HepG2 (cell line): ENCODE results near the gene PROS1.

Source experiments
- CBX2 ChIP-seq, 2 experiments: fragments of 200-600 bp in 1 of 2; sonication (generic); formaldehyde crosslinking in 1 of 2; IDR thresholded peaks; 2 replicates each; pipeline versions ENCODE4 v1.7.0 to v1.8.1; 2018 to 2022; ENCODE audit warnings: low read depth in 2 of 2, low read length in 1 of 2, mild to moderate bottlenecking in 1 of 2, missing genetic modification reagents in 1 of 2
- EHMT2 ChIP-seq: fragments of 200-600 bp; sonication (generic); IDR thresholded peaks from 2 replicates; pipeline ENCODE4 v1.7.0; 2017; ENCODE audit warnings: antibody characterized with exemption, low read depth, low read length, borderline replicate concordance
- KDM1A ChIP-seq: IDR thresholded peaks from 2 replicates; pipeline ENCODE4 v1.6.1; 2016; ENCODE audit warnings: missing compliant biosample characterization
- MIER3 ChIP-seq: IDR thresholded peaks from 2 replicates; pipeline ENCODE4 v1.6.1; 2016; ENCODE audit warnings: missing compliant biosample characterization, borderline replicate concordance
- MLLT10 ChIP-seq: sonication (generic); formaldehyde crosslinking; IDR thresholded peaks from 2 replicates; pipeline ENCODE4 v1.4.0; 2020; ENCODE audit warnings: missing genetic modification reagents
- NBN ChIP-seq: fragments of 450-650 bp; conservative IDR thresholded peaks from 2 replicates; pipeline ENCODE4 v1.6.1; 2017
- PHB2 ChIP-seq: fragments of 450-650 bp; IDR thresholded peaks from 2 replicates; pipeline ENCODE4 v1.6.1; 2018; ENCODE audit not compliant: partially characterized antibody
- RXRA ChIP-seq: sonication (generic); formaldehyde crosslinking; IDR thresholded peaks from 2 replicates; pipeline ENCODE4 v1.5.1; 2020; ENCODE audit warnings: missing genetic modification reagents
- TP53 ChIP-seq: sonication (generic); formaldehyde crosslinking; conservative IDR thresholded peaks from 2 replicates; pipeline ENCODE4 v1.4.0; 2020; ENCODE audit warnings: missing genetic modification reagents
- ZNF274 ChIP-seq: sonication (generic); formaldehyde crosslinking; IDR thresholded peaks from 2 replicates; pipeline ENCODE4 v1.5.1; 2020; ENCODE audit warnings: mild to moderate bottlenecking, missing genetic modification reagents
- ZNF660 ChIP-seq: sonication (generic); formaldehyde crosslinking; IDR thresholded peaks from 2 replicates; pipeline ENCODE4 v1.5.1; 2020; ENCODE audit warnings: mild to moderate bottlenecking, low read depth, missing genetic modification reagents, borderline replicate concordance
- ZNF781 ChIP-seq: sonication (generic); formaldehyde crosslinking; IDR thresholded peaks from 2 replicates; pipeline ENCODE4 v1.5.1; 2020; ENCODE audit warnings: borderline replicate concordance, mild to moderate bottlenecking, missing genetic modification reagents; ENCODE audit errors: not compliant biosample characterization
- TF ChIP-seq, protein P1 (sequence below): sonication (generic); formaldehyde crosslinking; IDR thresholded peaks from 2 replicates; pipeline ENCODE4 v1.5.0; 2020; ENCODE audit warnings: mild to moderate bottlenecking, missing genetic modification reagents, moderate library complexity
- TF ChIP-seq, protein P2 (sequence below): sonication (generic); formaldehyde crosslinking; IDR thresholded peaks from 2 replicates; pipeline ENCODE4 v1.5.1; 2020; ENCODE audit warnings: mild to moderate bottlenecking, missing genetic modification reagents

DNA sequence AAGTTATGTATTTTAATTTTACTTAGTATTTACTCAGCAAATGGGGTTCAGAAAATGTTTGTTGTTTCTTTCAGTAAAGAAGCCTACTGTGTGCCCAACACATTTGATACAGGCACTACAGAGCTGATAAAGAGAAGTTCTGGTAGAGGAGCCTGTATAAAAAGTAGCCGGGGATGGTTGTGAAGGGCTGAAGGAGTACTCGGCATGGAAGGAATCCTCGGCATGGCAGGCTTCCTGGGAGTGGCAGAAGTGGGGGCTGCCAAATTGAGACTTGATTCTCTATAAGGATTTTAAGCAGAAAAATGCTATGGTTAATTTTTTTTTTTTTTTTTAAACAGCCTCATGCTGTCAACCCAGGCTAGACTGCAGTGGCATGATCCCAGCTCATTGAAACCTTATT is 15.5 kb upstream of the PROS1 start:
- TF ChIP-seq TP53 (no peak), MIER3 (CRISPR knock-in tag) (no peak), NBN (no peak), MLLT10 (CRISPR knock-in tag) (no peak), PHB2 (no peak), ZNF660 (CRISPR knock-in tag) (no peak), EHMT2 (no peak), ZNF274 (CRISPR knock-in tag) (no peak), KDM1A (CRISPR knock-in tag) (no peak), CBX2 (IDR thresholded peaks at IDR 0.05; ENCODE audit: low read depth, low read length) (no peak), CBX2 (CRISPR knock-in tag; IDR thresholded peaks at IDR 0.05; ENCODE audit: low read depth) (no peak), RXRA (CRISPR knock-in tag) (no peak), ZNF781 (no peak)
- TF ChIP-seq, protein P1, sequence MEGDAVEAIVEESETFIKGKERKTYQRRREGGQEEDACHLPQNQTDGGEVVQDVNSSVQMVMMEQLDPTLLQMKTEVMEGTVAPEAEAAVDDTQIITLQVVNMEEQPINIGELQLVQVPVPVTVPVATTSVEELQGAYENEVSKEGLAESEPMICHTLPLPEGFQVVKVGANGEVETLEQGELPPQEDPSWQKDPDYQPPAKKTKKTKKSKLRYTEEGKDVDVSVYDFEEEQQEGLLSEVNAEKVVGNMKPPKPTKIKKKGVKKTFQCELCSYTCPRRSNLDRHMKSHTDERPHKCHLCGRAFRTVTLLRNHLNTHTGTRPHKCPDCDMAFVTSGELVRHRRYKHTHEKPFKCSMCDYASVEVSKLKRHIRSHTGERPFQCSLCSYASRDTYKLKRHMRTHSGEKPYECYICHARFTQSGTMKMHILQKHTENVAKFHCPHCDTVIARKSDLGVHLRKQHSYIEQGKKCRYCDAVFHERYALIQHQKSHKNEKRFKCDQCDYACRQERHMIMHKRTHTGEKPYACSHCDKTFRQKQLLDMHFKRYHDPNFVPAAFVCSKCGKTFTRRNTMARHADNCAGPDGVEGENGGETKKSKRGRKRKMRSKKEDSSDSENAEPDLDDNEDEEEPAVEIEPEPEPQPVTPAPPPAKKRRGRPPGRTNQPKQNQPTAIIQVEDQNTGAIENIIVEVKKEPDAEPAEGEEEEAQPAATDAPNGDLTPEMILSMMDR (CRISPR knock-in tag): no peak
- TF ChIP-seq, protein P2, sequence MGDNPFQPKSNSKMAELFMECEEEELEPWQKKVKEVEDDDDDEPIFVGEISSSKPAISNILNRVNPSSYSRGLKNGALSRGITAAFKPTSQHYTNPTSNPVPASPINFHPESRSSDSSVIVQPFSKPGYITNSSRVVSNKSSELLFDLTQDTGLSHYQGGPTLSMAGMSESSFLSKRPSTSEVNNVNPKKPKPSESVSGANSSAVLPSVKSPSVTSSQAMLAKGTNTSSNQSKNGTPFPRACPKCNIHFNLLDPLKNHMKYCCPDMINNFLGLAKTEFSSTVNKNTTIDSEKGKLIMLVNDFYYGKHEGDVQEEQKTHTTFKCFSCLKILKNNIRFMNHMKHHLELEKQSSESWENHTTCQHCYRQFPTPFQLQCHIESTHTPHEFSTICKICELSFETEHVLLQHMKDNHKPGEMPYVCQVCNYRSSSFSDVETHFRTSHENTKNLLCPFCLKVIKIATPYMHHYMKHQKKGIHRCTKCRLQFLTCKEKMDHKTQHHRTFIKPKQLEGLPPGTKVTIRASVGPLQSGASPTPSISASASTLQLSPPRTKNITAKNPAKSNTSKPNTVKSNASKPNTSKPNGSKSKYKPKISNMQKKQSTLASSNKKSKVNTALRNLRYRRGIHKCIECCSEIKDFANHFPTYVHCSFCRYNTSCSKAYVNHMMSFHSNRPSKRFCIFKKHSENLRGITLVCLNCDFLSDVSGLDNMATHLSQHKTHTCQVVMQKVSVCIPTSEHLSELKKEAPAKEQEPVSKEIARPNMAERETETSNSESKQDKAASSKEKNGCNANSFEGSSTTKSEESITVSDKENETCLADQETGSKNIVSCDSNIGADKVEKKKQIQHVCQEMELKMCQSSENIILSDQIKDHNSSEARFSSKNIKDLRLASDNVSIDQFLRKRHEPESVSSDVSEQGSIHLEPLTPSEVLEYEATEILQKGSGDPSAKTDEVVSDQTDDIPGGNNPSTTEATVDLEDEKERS: no peak
